Smooth muscle cell (in vitro differentiated cells): ENCODE data around the gene KCNH4. TPM values are rescaled to one million over a fixed set of nuclear protein-coding genes. Genes with fewer than 3 reads are reported as not detected.

Experiments used
- DNase-seq: peaks from one replicate; lab custom pipeline; 2025; ENCODE audit not compliant: unreplicated experiment; lab: John Stamatoyannopoulos, UW
- H2AFZ ChIP-seq: fragments of 200-600 bp; sonication (generic); 2 replicates; pipeline ENCODE4 v1.6.0; 2016; ENCODE audit warnings: antibody characterized with exemption, low read depth, mild to moderate bottlenecking
- H3F3A ChIP-seq: fragments of 200-600 bp; sonication (generic); 2 replicates; pipeline ENCODE4 v1.6.0; 2017; ENCODE audit warnings: antibody characterized with exemption, low read depth
- H3K27ac ChIP-seq: fragments of 200-600 bp; sonication (generic); 2 replicates; pipeline ENCODE4 v1.5.1; 2016; ENCODE audit warnings: low read depth, mild to moderate bottlenecking
- H3K27me3 ChIP-seq: fragments of 200-600 bp; sonication (generic); 2 replicates; pipeline ENCODE4 v1.6.1; 2016; ENCODE audit warnings: low read depth, mild to moderate bottlenecking
- H3K36me3 ChIP-seq: fragments of 200-600 bp; sonication (generic); 2 replicates; pipeline ENCODE4 v1.5.1; 2016; ENCODE audit warnings: low read depth
- H3K4me1 ChIP-seq: fragments of 200-600 bp; sonication (generic); 2 replicates; pipeline ENCODE4 v1.5.1; 2016; ENCODE audit warnings: low read depth
- H3K4me2 ChIP-seq: fragments of 200-600 bp; sonication (generic); 2 replicates; pipeline ENCODE4 v1.6.0; 2016; ENCODE audit warnings: mild to moderate bottlenecking
- H3K4me3 ChIP-seq: fragments of 200-600 bp; sonication (generic); 2 replicates; pipeline ENCODE4 v1.5.1; 2016; ENCODE audit warnings: mild to moderate bottlenecking
- H3K79me2 ChIP-seq: fragments of 200-600 bp; sonication (generic); 2 replicates; pipeline ENCODE4 v1.6.0; 2016; ENCODE audit warnings: low read depth, mild to moderate bottlenecking
- H3K9ac ChIP-seq: fragments of 200-600 bp; sonication (generic); 2 replicates; pipeline ENCODE4 v1.6.0; 2016; ENCODE audit warnings: low read depth
- H3K9me3 ChIP-seq: fragments of 200-600 bp; sonication (generic); replicated peaks from 2 replicates; pipeline ENCODE4 v1.5.1; 2016; ENCODE audit warnings: low read depth
- H4K20me1 ChIP-seq: fragments of 200-600 bp; sonication (generic); 2 replicates; pipeline ENCODE4 v1.6.0; 2016; ENCODE audit warnings: low read depth
- CTCF ChIP-seq: fragments of 200-600 bp; sonication (generic); IDR thresholded peaks from 2 replicates; pipeline ENCODE4 v1.5.1; 2017; ENCODE audit warnings: borderline replicate concordance, mild to moderate bottlenecking, antibody characterized with exemption; ENCODE audit not compliant: insufficient read depth, poor library complexity, severe bottlenecking
- WGBS: methylation state at CpG from one replicate; pipeline ENCODE4 v1.1.7; 2016; ENCODE audit warnings: low lambda C conversion rate; 5-methylcytosine and 5-hydroxymethylcytosine counted together
- polyA plus RNA-seq: library from polyadenylated mRNA; unstranded; fragments of >200 nt; fragmentation: Nextera tagmentation; extraction: Ambion mirVana; gene quantifications from 2 replicates; pipeline ENCODE4 v1.2.1, GENCODE V29; 2016
- total RNA-seq: library from RNA; depleted of rRNA; stranded (reverse); fragments of >200 nt; gene quantifications from 2 replicates; pipeline ENCODE4 v1.2.3, GENCODE V29; 2014

The KCNH4 gene
- total and polyA plus RNA-seq, 2 experiments from 2014 or later, result not detected

GRCh38 chr17:42135664-42136653 is 45.0 kb downstream of the KCNH4 start:
- no peak for TF ChIP-seq CTCF
- Histone ChIP-seq H3K4me2 (no peak overlapping the region), H4K20me1 (peaks cover 97% of the 10 kb centered on the region), H2AFZ (no peak overlapping the region), H3K9ac (no peak overlapping the region), H3K36me3 (no peaks in the 10 kb centered on the region), H3F3A (peaks cover 11% of the 10 kb centered on the region), H3K4me3 (no peak overlapping the region), H3K27me3 (no peaks in the 10 kb centered on the region), H3K4me1 (peaks cover 8% of the 10 kb centered on the region), H3K9me3 (no peaks in the 10 kb centered on the region), H3K79me2 (peaks cover 72% of the 10 kb centered on the region), H3K27ac (peak overlapping the region; percentile 22)
- WGBS, result 78% methylated on average over 15 of the region's 15 CpGs
- DNase-seq, result no peak

- Histone ChIP-seq H3K27me3 (no peaks in the 10 kb centered on the region), H2AFZ (no peak overlapping the region), H3F3A (peaks cover 7% of the 10 kb centered on the region), H3K36me3 (no peaks in the 10 kb centered on the region), H3K4me1 (peaks cover 8% of the 10 kb centered on the region), H3K9me3 (no peaks in the 10 kb centered on the region), H3K79me2 (peaks cover 74% of the 10 kb centered on the region), H3K9ac (no peak overlapping the region), H3K4me3 (no peak overlapping the region), H3K4me2 (no peak overlapping the region), H3K27ac (peak overlapping the region; percentile 22), H4K20me1 (peaks cover 99% of the 10 kb centered on the region)
- no peak for DNase-seq
- WGBS, result 96% methylated on average over 6 of the region's 6 CpGs
- no peak for TF ChIP-seq CTCF
Observed at GRCh38 chr17:42135151-42135550, 45.8 kb downstream of the KCNH4 start.

GRCh38 chr17:42133461-42134041 is 47.4 kb downstream of the KCNH4 start:
- H3F3A ChIP-seq, result peaks cover 7% of the 10 kb centered on the region
- no peak overlapping the region for H3K4me3 ChIP-seq
- no peaks in the 10 kb centered on the region for H3K27me3 ChIP-seq
- H3K9me3 ChIP-seq, result no peaks in the 10 kb centered on the region
- no peak for DNase-seq
- H2AFZ ChIP-seq, result no peak overlapping the region
- peaks cover 8% of the 10 kb centered on the region for H3K4me1 ChIP-seq
- H3K79me2 ChIP-seq, result peaks cover 59% of the 10 kb centered on the region
- no peak for TF ChIP-seq CTCF
- H3K4me2 ChIP-seq, result peak overlapping the region; percentile 51
- H4K20me1 ChIP-seq, result peaks cover 94% of the 10 kb centered on the region
- H3K9ac ChIP-seq, result no peak overlapping the region
- no peaks in the 10 kb centered on the region for H3K36me3 ChIP-seq
- peak overlapping the region; percentile 70 for H3K27ac ChIP-seq
- 88% methylated on average over 4 of the region's 4 CpGs for WGBS
